SK-N-SH (cell line): ENCODE measurements around the gene CUEDC1.

Experiments used
- CTCF ChIP-seq: fragments of 200-600 bp; sonication (generic); IDR thresholded peaks from 2 replicates; pipeline ENCODE4 v1.6.1; 2017; ENCODE audit warnings: antibody characterized with exemption, mild to moderate bottlenecking, moderate library complexity
- EP300 ChIP-seq, 2 experiments: IDR thresholded peaks; 2 replicates each; pipeline versions ENCODE4 v1.4.0 to v1.6.1; 2012; ENCODE audit warnings: borderline replicate concordance in 1 of 2, low read depth in 1 of 2, low read length in 1 of 2
- EZH2phosphoT487 ChIP-seq: fragments of 200-600 bp; sonication (generic); IDR thresholded peaks from 2 replicates; pipeline ENCODE4 v1.6.1; 2017; ENCODE audit warnings: low read depth, mixed run types, mild to moderate bottlenecking, antibody characterized with exemption, moderate library complexity, borderline replicate concordance
- FOXM1 ChIP-seq: IDR thresholded peaks from 2 replicates; pipeline ENCODE4 v1.4.0; 2012; ENCODE audit warnings: low read depth, mild to moderate bottlenecking
- POLR2AphosphoS5 ChIP-seq: IDR thresholded peaks from 2 replicates; pipeline ENCODE4 v1.6.1; 2012; ENCODE audit warnings: low read depth, low read length
- RXRA ChIP-seq: IDR thresholded peaks from 2 replicates; pipeline ENCODE4 v1.4.0; 2012; ENCODE audit warnings: low read depth, mild to moderate bottlenecking, borderline replicate concordance
- SMC3 ChIP-seq: IDR thresholded peaks from 2 replicates; pipeline ENCODE4 v1.6.1; 2012; ENCODE audit warnings: low read depth, low read length, improper control_type of control experiment
- TAF1 ChIP-seq: IDR thresholded peaks from 2 replicates; pipeline ENCODE4 v1.6.1; 2012; ENCODE audit warnings: low read depth, mild to moderate bottlenecking, low read length, moderate library complexity, borderline replicate concordance
- TCF12 ChIP-seq: IDR thresholded peaks from 2 replicates; pipeline ENCODE4 v1.4.0; 2012
- USF2 ChIP-seq: fragments of 150-350 bp; IDR thresholded peaks from 2 replicates; pipeline ENCODE4 v1.6.1; 2017; ENCODE audit warnings: antibody characterized with exemption, low read length, low read depth, borderline replicate concordance

- TF ChIP-seq POLR2AphosphoS5 (no peak; the same call in 1 of the 2 replicates), CTCF (no peak), EZH2phosphoT487 (no peak), RXRA (no peak), FOXM1 (no peak), USF2 (no peak), TAF1 (no peak), TCF12 (no peak), EP300 (IDR thresholded peaks at IDR 0.05; ENCODE audit: borderline replicate concordance in 1 of 2, low read depth in 1 of 2, low read length in 1 of 2) (no peak), SMC3 (no peak)
Observed at GRCh38 chr17:57999010-57999495, 43.8 kb upstream of the CUEDC1 start.
